DOHH2 (cell line): ENCODE measurements around the gene CCDC7.
"Not testable (repeated sequence)": the region's sequence is repeated elsewhere in the genome, so short reads cannot be mapped to it uniquely, and the experiment has no call there.

Source experiments
- CTCF ChIP-seq: fragments of 200-600 bp; sonication (generic); IDR thresholded peaks from one replicate; pipeline ENCODE4 v1.5.1; 2014; ENCODE audit warnings: antibody characterized with exemption, mild to moderate bottlenecking, low read depth, low read length; ENCODE audit not compliant: poor library complexity, severe bottlenecking
- EZH2phosphoT487 ChIP-seq: fragments of 200-600 bp; sonication (generic); IDR thresholded peaks from 2 replicates; pipeline ENCODE4 v1.6.1; 2017; ENCODE audit warnings: borderline replicate concordance, mild to moderate bottlenecking, antibody characterized with exemption, low read length, moderate library complexity, mixed read lengths

DNA sequence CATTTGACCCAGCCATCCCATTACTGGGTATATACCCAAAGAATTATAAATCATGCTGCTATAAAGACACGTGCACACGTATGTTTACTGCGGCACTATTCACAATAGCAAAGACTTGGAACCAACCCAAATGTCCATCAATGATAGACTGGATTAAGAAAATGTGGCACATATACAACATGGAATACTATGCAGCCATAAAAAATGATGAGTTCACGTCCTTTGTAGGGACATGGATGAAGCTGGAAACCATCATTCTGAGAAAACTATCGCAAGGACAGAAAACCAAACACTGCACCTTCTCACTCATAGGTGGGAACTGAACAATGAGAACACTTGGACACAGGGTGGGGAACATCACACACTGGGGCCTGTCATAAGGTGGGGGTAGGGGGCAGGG, 471.9 kb downstream of the CCDC7 start:
- not testable (repeated sequence) for TF ChIP-seq CTCF, EZH2phosphoT487
